Left kidney (tissue), 2 donors: ENCODE data around the gene SHISA6. TPM values are rescaled to one million over a fixed set of nuclear protein-coding genes. Genes with fewer than 3 reads are reported as not detected.

Experiments used
- DNase-seq: peaks from one replicate; pipeline ENCODE4 v3.0.0-alpha.2; 2013
- polyA plus RNA-seq: library from polyadenylated mRNA; unstranded; fragments of 120-200 nt; gene quantifications from one replicate; pipeline ENCODE4 v1.2.1, GENCODE V29; 2013; ENCODE audit not compliant: insufficient read length

The SHISA6 gene
- polyA plus RNA-seq, 1 donor = 1.8 TPM

DNA sequence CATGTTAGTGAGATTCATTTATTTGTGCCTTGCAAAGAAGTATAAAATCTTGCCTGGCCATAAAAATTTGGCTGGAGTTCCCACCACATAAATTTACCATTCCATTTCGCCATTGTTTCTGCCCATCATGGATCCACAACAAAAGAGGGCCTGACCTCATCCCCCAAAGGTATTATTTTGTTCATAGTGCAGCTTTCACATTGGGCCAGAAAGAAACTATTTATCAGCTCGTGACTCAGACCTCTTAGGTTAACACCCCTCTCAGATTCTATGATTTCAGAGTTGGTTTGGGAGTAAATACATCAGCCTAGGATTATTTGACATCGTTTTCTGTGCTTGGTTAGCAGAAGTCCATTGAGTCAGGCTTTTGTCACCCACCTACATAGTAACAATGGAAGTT is 108.1 kb downstream of the SHISA6 start:
- DNase-seq = no peak

DNA sequence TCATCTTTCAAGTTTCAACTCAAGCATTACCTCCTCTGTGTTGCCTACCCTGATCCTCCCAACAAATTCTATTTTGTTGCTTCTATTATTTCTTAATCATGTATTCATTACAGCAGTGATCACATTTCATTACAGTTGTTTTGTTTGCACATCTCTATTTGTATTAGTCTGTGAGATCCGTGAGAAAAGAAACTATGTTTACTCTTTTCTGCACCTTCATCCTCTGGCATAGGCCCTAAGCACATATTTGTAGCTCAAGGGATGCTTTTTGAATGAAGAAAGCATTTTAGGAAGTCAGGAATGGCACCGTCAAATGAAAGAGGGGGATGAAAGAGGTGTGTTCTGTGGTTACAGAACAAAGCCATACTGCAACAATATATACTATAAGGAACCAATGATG is 110.5 kb downstream of the SHISA6 start:
- DNase-seq = no peak

- no peak for DNase-seq
Measured at GRCh38 chr17:11353601-11354000, 112.6 kb downstream of the SHISA6 start.

DNA sequence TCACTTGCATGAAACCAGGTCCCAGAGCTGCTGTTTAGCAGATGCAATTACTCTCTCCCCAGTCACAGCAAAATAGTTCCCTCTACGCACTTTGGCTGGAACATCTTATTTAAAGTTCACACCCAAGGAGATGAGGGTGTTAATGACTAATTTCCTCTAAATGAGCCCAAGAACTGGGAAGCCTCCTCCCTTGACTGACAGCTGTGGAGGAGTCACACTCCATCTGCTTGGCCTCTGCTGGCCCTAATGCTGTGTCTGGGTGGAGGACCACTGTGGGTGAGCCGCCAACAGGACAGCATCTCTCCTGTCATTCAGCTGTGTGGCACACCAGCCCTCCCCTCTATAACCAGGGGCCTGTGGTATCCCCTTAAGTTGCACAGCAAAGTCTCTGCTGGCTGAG is 115.4 kb downstream of the SHISA6 start:
- DNase-seq = no peak

- DNase-seq = no peak
Measured at GRCh38 chr17:11363565-11364117, 122.6 kb downstream of the SHISA6 start.

GRCh38 chr17:11366272-11366850 is 125.3 kb downstream of the SHISA6 start:
- no peak for DNase-seq

DNA sequence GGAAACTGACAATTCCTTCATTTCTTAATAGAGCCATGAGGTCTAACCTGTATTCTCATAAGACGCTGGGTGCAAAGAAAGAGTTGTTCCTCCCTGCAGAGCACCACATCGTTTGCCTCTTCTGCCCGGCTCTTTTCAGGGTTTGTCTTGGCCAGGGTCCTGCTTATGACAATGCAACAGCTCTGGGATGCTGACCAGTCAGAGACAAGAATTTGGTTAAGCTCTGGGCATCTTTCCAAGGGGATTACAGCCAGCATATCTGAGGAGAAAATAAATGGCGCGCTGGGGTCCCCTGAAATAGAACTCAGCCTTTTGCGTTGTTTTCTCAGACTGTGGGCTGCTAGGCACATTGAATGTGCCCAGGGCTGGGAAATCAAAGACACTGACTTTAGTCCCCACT is 128.6 kb downstream of the SHISA6 start:
- no peak for DNase-seq

- no peak for DNase-seq
Measured at GRCh38 chr17:11372692-11373091, 131.7 kb downstream of the SHISA6 start.

GRCh38 chr17:11378506-11378905 is 137.5 kb downstream of the SHISA6 start:
- no peak for DNase-seq

DNA sequence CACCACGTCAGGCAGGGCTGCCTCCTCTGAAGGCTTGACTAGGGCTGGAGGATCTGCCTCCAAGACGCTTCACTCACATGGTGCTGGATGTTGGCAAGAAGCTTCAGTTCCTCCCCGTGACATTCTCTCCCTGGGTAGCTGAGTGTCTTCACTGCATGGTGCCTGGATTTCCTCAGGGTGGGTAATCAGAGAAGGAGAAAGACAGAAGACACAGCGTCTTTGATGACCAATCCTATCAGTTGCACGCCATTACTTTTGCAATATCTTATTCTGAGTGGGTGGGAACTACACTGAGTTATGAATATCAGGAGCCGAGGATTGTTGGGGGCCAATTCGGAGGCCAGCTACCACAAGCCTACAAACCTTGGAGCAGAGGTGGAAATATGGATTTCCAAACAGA is 139.7 kb downstream of the SHISA6 start:
- no peak for DNase-seq

DNA sequence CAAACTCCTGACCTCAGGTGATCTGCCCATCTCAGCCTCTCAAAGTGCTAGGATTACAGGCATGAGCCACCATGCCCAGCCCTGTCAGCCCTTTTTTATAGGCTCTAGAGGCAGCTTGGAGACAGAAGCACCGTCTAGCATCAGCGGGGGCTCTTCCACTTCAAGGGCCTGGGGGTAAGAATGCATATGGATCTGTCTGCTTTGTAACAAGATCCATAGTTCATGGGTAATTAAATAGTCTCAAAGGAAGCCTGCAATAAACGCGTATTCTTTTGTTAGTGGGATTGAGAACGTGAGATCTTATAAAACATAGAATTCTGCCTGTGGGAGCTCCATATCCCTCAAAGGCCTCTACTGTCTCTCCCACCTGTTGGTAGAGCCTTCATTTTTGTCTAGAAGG is 142.1 kb downstream of the SHISA6 start:
- no peak for DNase-seq

DNA sequence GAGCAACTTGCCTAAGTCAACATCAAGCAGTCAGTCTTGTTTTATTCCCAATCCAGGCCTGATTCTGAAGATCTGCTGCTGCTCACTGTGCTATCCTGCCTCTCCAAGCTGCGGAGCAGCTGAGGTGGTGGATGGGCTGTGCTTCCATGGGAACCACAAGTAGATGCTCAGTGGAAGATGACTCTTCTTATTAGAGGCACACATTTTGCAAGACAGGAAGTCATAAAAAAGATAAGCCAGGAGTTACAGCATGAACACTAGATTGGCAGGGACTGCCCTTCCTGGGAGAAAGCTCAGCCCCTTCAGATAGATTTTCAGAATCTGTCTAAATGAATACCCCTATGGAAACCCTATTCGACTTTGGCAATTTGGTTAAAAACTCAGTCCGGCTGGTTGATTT is 143.1 kb downstream of the SHISA6 start:
- no peak for DNase-seq

DNA sequence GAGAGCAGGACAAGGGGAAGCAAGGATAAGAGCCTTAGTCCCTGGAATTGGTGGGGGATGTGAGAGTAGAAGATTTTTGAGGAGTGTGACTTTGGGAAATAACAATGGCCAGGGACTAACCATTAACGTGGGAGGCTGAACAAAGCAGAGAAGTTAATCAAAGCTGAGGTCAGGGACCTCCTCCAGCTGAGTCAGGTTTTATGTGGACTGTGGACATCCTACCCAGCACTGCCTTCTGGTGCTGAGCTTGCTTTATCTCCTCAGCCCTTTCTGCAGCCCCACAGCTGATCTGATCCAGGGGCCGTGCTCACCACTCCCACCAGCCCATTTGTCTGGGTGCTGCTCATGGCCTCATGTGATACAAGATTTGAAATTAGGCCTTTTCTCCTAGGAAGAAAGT is 146.6 kb downstream of the SHISA6 start:
- DNase-seq = no peak

DNA sequence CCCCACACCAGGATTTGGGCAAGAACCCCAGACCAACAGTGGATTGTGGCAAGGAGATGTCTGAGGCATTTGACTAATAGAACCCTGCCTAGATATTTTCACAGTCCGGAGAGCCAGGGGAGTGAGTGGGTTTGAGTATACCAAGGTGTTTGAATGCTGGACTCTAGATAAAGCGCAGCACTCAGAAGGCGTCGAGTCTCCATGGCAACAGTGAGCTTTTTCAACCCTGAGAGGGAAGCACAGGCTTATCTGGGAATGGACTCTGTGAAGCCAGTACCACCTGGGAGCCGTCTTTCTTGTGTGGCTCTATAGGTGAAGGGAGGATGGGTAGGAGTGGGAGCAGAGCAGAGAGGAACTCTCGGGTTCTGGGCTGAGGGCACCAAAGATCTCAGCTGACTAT is 147.0 kb downstream of the SHISA6 start:
- no peak for DNase-seq

DNA sequence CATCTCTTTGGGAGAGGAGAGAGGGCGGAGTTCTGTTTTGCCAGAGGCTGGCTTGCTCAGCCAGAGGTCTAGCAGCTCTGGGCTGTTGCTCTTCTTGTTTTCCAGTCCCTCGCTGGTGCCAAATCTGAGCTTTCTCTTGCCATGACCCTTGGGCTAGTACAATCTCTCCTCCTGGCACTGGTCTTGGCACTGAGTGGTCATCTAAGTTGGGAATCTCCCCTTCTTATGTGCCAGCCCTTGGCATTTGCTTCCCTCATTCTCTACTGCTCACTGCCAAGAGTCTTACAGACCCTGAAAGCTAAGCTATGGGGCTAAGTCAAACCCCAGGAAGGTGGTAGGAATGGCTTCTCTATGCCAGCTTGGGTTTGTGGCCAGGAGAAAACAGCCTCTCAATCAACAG is 148.6 kb downstream of the SHISA6 start:
- DNase-seq = no peak

DNA sequence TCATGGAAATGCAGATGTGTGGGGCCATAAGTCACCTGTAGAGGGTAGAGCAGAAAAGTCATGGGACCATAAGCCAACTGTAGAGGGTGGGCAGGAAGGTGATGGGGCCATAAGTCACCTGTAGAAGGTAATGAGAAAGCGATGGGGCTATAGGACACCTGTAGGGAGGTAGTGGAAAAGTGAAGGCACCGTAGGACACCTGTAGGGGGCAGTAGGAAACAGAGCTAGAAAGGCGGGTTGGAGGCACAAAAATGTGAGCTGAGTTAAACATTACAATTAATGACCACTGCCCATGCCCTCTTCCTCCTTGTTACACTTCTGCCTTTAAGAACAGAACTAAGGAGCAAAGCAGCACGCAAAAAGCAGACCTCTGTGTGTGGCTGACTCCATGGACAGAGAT is 150.1 kb downstream of the SHISA6 start:
- no peak for DNase-seq

GRCh38 chr17:11404431-11405276 is 163.6 kb downstream of the SHISA6 start:
- DNase-seq = peak; percentile 10

GRCh38 chr17:11406716-11407115 is 165.7 kb downstream of the SHISA6 start:
- no peak for DNase-seq

DNA sequence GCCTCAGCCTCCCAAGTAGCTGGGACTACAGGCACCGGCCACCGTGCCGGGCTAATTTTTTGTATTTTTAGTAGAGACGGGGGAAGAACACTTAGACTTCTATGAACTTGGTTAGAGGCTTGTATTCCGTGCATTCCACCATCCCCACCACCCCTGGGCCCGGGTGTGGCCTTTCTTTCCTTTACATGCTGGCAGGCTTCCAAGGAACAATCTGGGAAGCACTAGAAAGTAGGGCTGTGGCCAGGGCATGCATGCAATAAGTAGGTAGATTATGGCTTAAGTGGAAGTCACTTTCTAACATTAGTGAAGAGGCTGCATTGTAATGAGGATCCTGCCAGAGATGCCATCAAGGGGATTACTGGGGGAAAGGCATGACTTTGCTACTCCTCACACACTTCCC is 171.6 kb downstream of the SHISA6 start:
- DNase-seq = no peak

DNA sequence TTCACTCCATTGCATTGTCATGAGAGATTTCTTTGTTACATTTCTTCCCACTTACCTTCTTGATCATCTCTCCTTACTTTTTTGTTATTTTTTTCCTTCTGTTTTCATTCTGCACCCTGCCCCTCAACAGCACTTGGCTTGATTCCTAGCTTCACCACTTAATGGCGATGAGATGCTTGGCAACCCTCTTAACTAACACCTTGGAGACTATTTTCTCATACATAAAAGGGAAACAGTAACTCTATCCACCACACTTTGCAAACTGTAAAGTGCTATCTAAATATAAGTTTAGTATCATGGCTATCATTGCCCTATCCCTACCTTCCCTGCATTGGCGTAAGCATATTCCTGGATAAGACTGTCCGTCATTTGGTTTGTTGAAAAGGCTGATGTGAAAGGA is 177.3 kb downstream of the SHISA6 start:
- no peak for DNase-seq

GRCh38 chr17:11430751-11431150 is 189.7 kb downstream of the SHISA6 start:
- DNase-seq = no peak

GRCh38 chr17:11438673-11439072 is 197.7 kb downstream of the SHISA6 start:
- DNase-seq = no peak

DNA sequence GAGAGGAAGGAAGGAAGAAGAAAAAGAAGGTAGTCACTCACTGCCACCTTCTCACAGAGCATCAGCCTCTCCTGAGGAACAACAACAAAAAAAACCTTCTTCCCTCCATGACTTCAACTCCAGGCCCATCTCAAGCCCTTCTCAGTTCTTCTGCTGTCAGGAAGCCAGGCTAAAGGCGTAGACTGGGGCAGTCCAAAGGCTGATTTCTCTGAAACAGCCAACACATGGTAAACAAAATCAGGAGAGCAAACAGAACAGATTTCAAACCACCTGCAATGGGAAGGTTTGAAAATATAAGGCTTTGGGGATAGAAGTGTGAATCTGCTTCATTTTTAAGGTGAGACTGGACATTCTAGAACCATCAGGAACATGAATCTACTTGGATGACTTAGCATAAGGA is 200.0 kb downstream of the SHISA6 start:
- DNase-seq = no peak

DNA sequence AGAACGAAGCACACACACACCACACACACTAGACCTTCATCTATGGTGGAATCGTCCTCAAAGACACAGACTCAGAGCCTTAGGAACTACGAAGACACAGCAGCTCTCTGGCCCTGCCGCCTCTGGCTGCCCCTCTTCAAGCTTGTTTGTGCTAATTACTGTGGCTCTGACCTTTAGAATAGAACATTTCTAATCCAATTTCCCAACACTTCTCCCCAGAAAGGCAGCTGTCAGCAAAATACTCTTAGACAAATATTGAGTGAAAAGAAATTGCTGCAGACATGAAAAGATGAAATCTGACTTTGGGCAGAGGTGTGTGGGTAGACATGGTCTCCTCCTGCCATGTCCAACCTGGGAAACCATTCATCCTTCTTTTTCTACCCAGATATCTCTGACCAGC is 205.3 kb downstream of the SHISA6 start:
- DNase-seq = no peak
